Cardiac fibroblast (primary cell): Measurements from ENCODE around the gene TRMU.
A peak's percentile ranks its signal among the peaks of the same experiment; 100 is the strongest.

Experiments used
- DNase-seq, 2 donors: peaks; one replicate each; pipeline versions ENCODE4 v3.0.0 to v3.0.0-alpha.2; 2010; ENCODE audit warnings: low read depth in 2 of 2
- H3K4me3 ChIP-seq, 2 donors: replicated peaks in 1 of 2; 1 replicate in 1 of 2; 2 replicates in 1 of 2; pipeline ENCODE4 v1.5.1; 2011; ENCODE audit warnings: low read depth in 2 of 2, low read length in 2 of 2, mild to moderate bottlenecking in 2 of 2, moderate library complexity in 1 of 2
- CTCF ChIP-seq: IDR thresholded peaks from one replicate; pipeline ENCODE4 v1.5.1; 2011; ENCODE audit warnings: low read depth, mild to moderate bottlenecking, low read length, inconsistent platforms

Gene TRMU

GRCh38 chr22:46294784-46295183 lies 40.7 kb upstream of the TRMU start:
- no peak for DNase-seq
- H3K4me3 ChIP-seq: no peak overlapping the region
- no peak for TF ChIP-seq CTCF

GRCh38 chr22:46295277-46295971 lies 40.1 kb upstream of the TRMU start:
- DNase-seq: no peak
- H3K4me3 ChIP-seq: no peak overlapping the region
- no peak for TF ChIP-seq CTCF

- no peak for TF ChIP-seq CTCF
- peak within 1 kb of the TSS; percentile 68 to 71 for H3K4me3 ChIP-seq
- peak; percentile 98 for DNase-seq
Measured at GRCh38 chr22:46296257-46297150, 39.0 kb upstream of the TRMU start, which contains the start of gene GTSE1. Gene GTSE1, plus strand, starts transcription at chr22:46296870. Its CDS starts 531 bp downstream, at chr22:46297401.

- DNase-seq: peak in 1 of 2 donors; percentile 63
Measured at GRCh38 chr22:46297151-46297812, 38.2 kb upstream of the TRMU start.

GRCh38 chr22:46299101-46299500 lies 36.4 kb upstream of the TRMU start:
- H3K4me3 ChIP-seq: peak overlapping the region; percentile 9 to 14
- no peak for DNase-seq
- no peak for TF ChIP-seq CTCF

More at GRCh38 chr22:46297151-46297812, 38.2 kb upstream of the TRMU start:
- TF ChIP-seq CTCF: no peak
- H3K4me3 ChIP-seq: peak overlapping the region; percentile 68 to 71

- no peak for DNase-seq
- TF ChIP-seq CTCF: no peak
- H3K4me3 ChIP-seq: no peak overlapping the region
Measured at GRCh38 chr22:46300491-46300890, 35.0 kb upstream of the TRMU start.
